HG03354 (cell line): ENCODE results near the gene TMEM151B.
"Not testable (repeated sequence)": the region's sequence is repeated elsewhere in the genome, so short reads cannot be mapped to it uniquely, and the experiment has no call there.

ENCODE experiments used
- ATAC-seq: cut with Tn5 transposase; IDR thresholded peaks from one replicate; pipeline ENCODE4 v1.9.1; 2021; ENCODE audit warnings: mild to moderate bottlenecking; ENCODE audit not compliant: unreplicated experiment, poor library complexity, severe bottlenecking

TMEM151B gene

GRCh38 chr6:44350650-44350994 is 80.4 kb downstream of the TMEM151B start:
- not testable (repeated sequence) for ATAC-seq

- ATAC-seq = no peak
Measured at GRCh38 chr6:44352259-44352658, 82.0 kb downstream of the TMEM151B start.

DNA sequence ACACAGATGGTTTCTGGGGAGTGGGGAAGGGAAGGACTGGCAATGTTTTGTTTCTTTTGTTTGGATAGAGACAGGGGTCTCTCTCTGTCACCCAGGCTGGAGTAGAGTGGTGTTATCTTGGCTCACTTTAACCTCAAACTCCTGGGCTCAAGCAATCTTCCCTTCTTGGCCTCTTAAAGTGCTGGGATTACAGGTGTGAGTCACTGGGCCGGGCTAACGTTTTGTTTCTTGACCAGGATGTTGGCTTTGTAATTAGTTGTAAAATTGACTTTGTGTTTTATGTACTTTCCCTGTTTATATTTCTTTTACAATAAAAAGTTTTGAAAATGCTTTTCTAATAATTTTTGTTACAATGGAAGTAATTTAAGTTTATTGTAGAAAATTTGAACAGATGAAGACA is 83.1 kb downstream of the TMEM151B start:
- ATAC-seq = no peak

GRCh38 chr6:44355640-44356039 is 85.4 kb downstream of the TMEM151B start:
- ATAC-seq = no peak

DNA sequence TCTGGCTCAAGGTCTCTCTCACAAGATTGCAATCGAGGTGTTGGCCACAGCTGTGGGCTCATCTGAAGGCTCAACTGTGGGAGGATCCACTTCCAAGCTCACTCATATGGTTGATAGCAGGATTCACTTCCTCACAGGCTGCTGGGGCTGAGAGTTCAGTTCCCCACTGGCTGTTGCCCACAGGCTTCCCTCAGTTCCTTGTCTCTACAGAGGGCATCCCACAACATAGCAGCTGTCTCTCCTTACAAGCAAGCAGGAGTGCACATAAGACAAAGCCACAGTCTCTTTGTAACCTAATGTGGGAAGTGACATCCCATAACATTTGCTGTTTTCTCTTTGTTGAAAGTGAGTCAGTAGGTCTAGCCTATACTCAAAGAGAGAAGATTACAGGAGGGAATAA is 86.2 kb downstream of the TMEM151B start:
- ATAC-seq = no peak
